GM12865 (cell line): ENCODE data around the gene LIPE.

Experiments
- DNase-seq: peaks from one replicate; pipeline ENCODE4 v3.0.0; 2010; ENCODE audit warnings: low read depth
- H3K4me3 ChIP-seq: 2 replicates; pipeline ENCODE4 v1.5.1; 2011; ENCODE audit warnings: mild to moderate bottlenecking, low read depth, low read length, control low read depth
- CTCF ChIP-seq: IDR thresholded peaks from 2 replicates; pipeline ENCODE4 v1.5.1; 2011; ENCODE audit warnings: low read length, control low read depth, low read depth, inconsistent platforms; ENCODE audit not compliant: insufficient read depth; ENCODE audit errors: missing control alignments

LIPE gene

GRCh38 chr19:42363614-42364346 lies 63.4 kb downstream of the LIPE start:
- peak; percentile 39 for DNase-seq
- TF ChIP-seq CTCF, result no peak

GRCh38 chr19:42362891-42363440 lies 64.2 kb downstream of the LIPE start:
- DNase-seq, result no peak
- no peak for TF ChIP-seq CTCF
- no peak overlapping the region for H3K4me3 ChIP-seq

More at GRCh38 chr19:42363614-42364346, 63.4 kb downstream of the LIPE start:
- H3K4me3 ChIP-seq, result no peak overlapping the region

- no peak for TF ChIP-seq CTCF
- H3K4me3 ChIP-seq, result no peak overlapping the region
- no peak for DNase-seq
Measured at GRCh38 chr19:42362342-42362741, 64.8 kb downstream of the LIPE start.

- H3K4me3 ChIP-seq, result no peak overlapping the region
- TF ChIP-seq CTCF, result no peak
- no peak for DNase-seq
Measured at GRCh38 chr19:42361545-42361910, 65.7 kb downstream of the LIPE start.

- H3K4me3 ChIP-seq, result no peak overlapping the region
- no peak for DNase-seq
- TF ChIP-seq CTCF, result no peak
Measured at GRCh38 chr19:42360787-42361544, 66.2 kb downstream of the LIPE start.

- TF ChIP-seq CTCF, result no peak
- no peak for DNase-seq
- no peak overlapping the region for H3K4me3 ChIP-seq
Measured at GRCh38 chr19:42357290-42357689, 69.9 kb downstream of the LIPE start.
